Right lobe of liver (tissue), 6 donors: ENCODE measurements around the gene AK2. TPM values are rescaled to one million over a fixed set of nuclear protein-coding genes. Genes with fewer than 3 reads are reported as not detected.

ENCODE experiments used
- ATAC-seq, 4 donors: fragments of 200-7000 bp; cut with Tn5 transposase; one replicate each; pipeline ENCODE4 v1.9.1; 2020; ENCODE audit warnings: mild to moderate bottlenecking in 4 of 4, moderate library complexity in 4 of 4
- DNase-seq, 3 donors: peaks; one replicate each; pipeline ENCODE4 v3.0.0-alpha.2; 2020
- H3K27ac ChIP-seq, 3 donors: fragments of 200-600 bp; one replicate each; pipeline ENCODE4 v1.8.0; 2022
- H3K27me3 ChIP-seq, 2 donors: fragments of 200-600 bp; one replicate each; pipeline ENCODE4 v1.8.0; 2022
- H3K36me3 ChIP-seq, 4 donors: fragments of 200-600 bp; sonication (generic) in 1 of 4; one replicate each; pipeline versions ENCODE4 v1.5.1 to v1.8.0; 2017 to 2022; ENCODE audit warnings: control low read depth in 1 of 4
- H3K4me1 ChIP-seq, 4 donors: fragments of 200-600 bp; sonication (generic) in 1 of 4; one replicate each; pipeline versions ENCODE4 v1.5.1 to v1.8.0; 2017 to 2022; ENCODE audit warnings: control low read depth in 1 of 4
- H3K4me3 ChIP-seq, 3 donors: fragments of 200-600 bp; one replicate each; pipeline ENCODE4 v1.8.0; 2022
- H3K9me3 ChIP-seq, 4 donors: fragments of 200-600 bp; sonication (generic) in 1 of 4; one replicate each; pipeline versions ENCODE4 v1.5.1 to v1.8.0; 2017 to 2022; ENCODE audit warnings: control low read depth in 1 of 4
- POLR2A ChIP-seq: fragments of 450-650 bp; IDR thresholded peaks from one replicate; pipeline ENCODE4 v1.6.1; 2017; ENCODE audit warnings: antibody characterized with exemption, mild to moderate bottlenecking
- WGBS: methylation state at CpG from one replicate; pipeline ENCODE4 v1.1.6; 2018; ENCODE audit warnings: low coverage, low lambda C conversion rate; ENCODE audit not compliant: insufficient coverage; ENCODE audit errors: missing lambda C conversion rate; 5-methylcytosine and 5-hydroxymethylcytosine counted together
- intact Hi-C, 2 donors: fragments of 100-400 bp; cut with DNase I; formaldehyde crosslinking; loops; one replicate each; pipeline versions ENCODE4 v1.11.2 to v1.14.1; 2022
- total RNA-seq, 6 experiments: library from RNA; depleted of rRNA in 2 of 6; stranded (reverse); fragments of >200 nt in 2 of 6; fragmentation: NEBNext Ultra II Directional in 3 of 6; extraction: Animal tissue kit (Norgen Biotek cat#: 25700) in 3 of 6; gene quantifications; one replicate each; pipeline versions ENCODE4 v1.1.0 to v1.2.4, GENCODE V29; 2016 to 2023
- TF ChIP-seq, protein P1 (sequence below), 4 donors: fragments of 200-600 bp in 3 of 4; fragments of 450-650 bp in 1 of 4; IDR thresholded peaks; one replicate each; pipeline versions ENCODE4 v1.5.1 to v1.8.0; 2016 to 2022; ENCODE audit warnings: antibody characterized with exemption in 4 of 4, mild to moderate bottlenecking in 2 of 4
- donor health status: DM: no; HTN: yes; CAD: no.
- donor health status: DM: no; HTN: no; CAD: no.
- donor health status: DM: no; HTN: no; CAD: no.
- donor health status: DM: no; HTN: yes; CAD: no.
- donor health status: DM: no; HTN: yes; CAD: no.

Gene AK2
- total RNA-seq, 6 experiments from 2014 or later = 119 to 301 (median 130) TPM

DNA sequence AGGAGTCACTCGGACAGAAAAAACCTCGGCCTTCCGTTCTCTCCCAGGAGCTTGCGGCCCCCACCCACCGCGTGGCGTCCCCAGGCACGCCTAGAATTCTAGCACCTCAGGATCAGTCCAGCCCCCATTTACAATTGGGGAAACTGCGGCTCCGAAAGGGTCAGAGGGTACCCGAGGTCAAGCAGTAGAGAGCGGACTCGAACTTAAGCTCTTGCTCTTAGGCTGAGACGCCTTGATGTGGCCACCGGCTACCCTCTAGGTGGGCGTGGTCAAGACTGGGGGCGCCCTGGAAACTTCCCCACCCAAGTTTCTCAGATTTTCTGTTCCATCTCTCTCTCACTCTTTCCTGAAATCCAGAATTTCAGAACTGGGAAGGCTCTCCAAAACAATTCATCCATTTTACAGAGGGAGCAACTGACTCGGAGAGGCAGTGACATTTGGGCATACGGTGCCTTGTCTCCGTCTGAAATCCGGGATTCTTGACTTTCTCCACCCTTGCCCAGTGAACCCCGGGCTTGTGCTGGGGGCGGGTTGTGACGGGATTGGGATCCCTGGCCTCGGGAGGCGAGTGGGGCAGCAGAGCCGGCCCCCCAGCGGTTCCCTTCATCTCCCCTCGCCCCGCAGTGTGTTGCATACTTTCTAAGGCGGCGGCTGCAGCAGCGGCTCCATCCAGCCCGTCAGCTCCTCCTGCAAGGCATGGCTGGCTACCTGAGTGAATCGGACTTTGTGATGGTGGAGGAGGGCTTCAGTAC lies 45.0 kb upstream of the AK2 start:
- no peak for DNase-seq
- Histone ChIP-seq H3K36me3 (no peaks in the 10 kb centered on the region), H3K4me3 (peak overlapping the region; percentile 49 to 72 (median 67)), H3K27ac (no peak overlapping the region), H3K4me1 (peaks cover 0 to 17% (median 2%) of the 10 kb centered on the region in 4 donors), H3K9me3 (no peaks in the 10 kb centered on the region), H3K27me3 (no peaks in the 10 kb centered on the region)
- WGBS = 15% methylated on average over 12 of the region's 35 CpGs
- TF ChIP-seq, protein P1, sequence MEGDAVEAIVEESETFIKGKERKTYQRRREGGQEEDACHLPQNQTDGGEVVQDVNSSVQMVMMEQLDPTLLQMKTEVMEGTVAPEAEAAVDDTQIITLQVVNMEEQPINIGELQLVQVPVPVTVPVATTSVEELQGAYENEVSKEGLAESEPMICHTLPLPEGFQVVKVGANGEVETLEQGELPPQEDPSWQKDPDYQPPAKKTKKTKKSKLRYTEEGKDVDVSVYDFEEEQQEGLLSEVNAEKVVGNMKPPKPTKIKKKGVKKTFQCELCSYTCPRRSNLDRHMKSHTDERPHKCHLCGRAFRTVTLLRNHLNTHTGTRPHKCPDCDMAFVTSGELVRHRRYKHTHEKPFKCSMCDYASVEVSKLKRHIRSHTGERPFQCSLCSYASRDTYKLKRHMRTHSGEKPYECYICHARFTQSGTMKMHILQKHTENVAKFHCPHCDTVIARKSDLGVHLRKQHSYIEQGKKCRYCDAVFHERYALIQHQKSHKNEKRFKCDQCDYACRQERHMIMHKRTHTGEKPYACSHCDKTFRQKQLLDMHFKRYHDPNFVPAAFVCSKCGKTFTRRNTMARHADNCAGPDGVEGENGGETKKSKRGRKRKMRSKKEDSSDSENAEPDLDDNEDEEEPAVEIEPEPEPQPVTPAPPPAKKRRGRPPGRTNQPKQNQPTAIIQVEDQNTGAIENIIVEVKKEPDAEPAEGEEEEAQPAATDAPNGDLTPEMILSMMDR (IDR thresholded peaks at IDR 0.05) = no peak
- no peak for TF ChIP-seq POLR2A
- intact Hi-C loops = no loop called here
- ATAC-seq = no peak

DNA sequence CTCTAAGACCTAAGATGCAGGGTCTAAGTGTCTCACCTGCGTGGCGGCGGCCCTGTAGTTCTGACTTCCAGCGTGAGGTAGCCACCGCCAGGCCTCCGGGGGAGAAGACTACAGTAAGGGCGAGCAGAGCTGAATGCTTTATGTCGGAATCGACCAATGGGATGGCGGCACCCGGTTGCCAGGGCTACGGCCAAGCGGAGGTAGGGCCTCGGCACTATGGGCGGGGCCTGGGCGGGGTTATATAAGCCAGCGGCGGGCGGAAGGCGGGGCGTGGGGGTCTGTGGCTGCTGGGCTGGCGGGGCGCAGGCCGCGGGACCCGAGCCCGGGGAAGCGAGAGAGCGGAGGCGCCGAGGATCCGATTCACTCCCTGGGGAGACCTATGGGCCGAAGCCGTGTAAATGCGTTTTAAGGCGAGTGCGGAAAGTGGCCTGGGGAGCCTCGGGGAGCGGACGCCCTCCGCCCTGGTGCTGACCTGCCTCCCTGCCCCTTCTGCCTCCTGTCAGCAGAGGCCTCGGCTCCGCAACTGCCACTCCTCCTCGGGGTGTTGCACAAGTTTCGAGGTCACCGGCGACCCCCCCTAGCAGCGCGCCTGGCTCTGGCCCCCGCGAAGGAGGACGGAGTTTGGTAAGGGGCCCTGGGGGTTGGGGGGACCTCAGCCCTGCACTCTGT lies 44.3 kb upstream of the AK2 start, which contains the start of gene AZIN2:
AZIN2 (plus strand) TSS at position 269 of the 669 bp plus-strand sequence. CDS start 1,097 bp downstream, outside the sequence.
- Histone ChIP-seq H3K27me3 (no peaks in the 10 kb centered on the region), H3K27ac (no peak within 1 kb of the TSS), H3K36me3 (no peaks in the 10 kb centered on the region), H3K4me3 (peak within 1 kb of the TSS; percentile 49 to 72 (median 67)), H3K9me3 (no peaks in the 10 kb centered on the region), H3K4me1 (peaks cover 0 to 17% (median 2%) of the 10 kb centered on the region in 4 donors)
- TF ChIP-seq POLR2A = peak; percentile 79
- TF ChIP-seq, protein P1 (IDR thresholded peaks at IDR 0.05) = no peak
- intact Hi-C loops = no loop called here
- peak; percentile 97 to 99 (median 98) for ATAC-seq
- DNase-seq = peak; percentile 96 to 97 (median 97)
- 2% methylated on average over 17 of the region's 52 CpGs for WGBS

DNA sequence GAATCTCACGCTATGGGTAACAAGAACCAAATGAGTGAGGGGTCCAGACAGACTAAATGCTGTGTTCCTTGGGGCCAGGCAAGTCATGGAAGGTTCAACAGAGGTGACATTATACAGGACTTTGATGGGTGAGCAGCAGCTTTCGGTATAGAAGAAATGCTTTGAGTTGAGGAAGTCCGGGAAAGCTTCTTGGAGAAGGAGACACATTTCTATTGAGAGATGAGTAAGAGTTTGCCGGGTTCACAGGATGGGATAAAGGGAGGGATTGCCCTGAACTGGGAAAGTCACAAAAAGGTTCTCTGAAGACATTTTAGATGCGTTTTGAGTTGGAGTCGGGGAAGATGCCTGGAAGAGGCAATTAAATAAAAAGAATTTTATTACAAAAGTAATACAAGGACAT lies 43.7 kb upstream of the AK2 start:
- peaks cover 0 to 11% (median 2%) of the 10 kb centered on the region in 4 donors for H3K4me1 ChIP-seq
- intact Hi-C loops = no loop called here
- H3K27ac ChIP-seq = no peak overlapping the region
- TF ChIP-seq, protein P1 (IDR thresholded peaks at IDR 0.05) = no peak
- TF ChIP-seq POLR2A = no peak
- DNase-seq (no peak), ATAC-seq (no peak)
- no peaks in the 10 kb centered on the region for H3K27me3 ChIP-seq
- whole genome bisulfite sequencing = 65% methylated on average over 6 of the region's 6 CpGs
- H3K9me3 ChIP-seq = no peaks in the 10 kb centered on the region
- peak overlapping the region; percentile 49 to 72 (median 67) for H3K4me3 ChIP-seq
- H3K36me3 ChIP-seq = no peaks in the 10 kb centered on the region

DNA sequence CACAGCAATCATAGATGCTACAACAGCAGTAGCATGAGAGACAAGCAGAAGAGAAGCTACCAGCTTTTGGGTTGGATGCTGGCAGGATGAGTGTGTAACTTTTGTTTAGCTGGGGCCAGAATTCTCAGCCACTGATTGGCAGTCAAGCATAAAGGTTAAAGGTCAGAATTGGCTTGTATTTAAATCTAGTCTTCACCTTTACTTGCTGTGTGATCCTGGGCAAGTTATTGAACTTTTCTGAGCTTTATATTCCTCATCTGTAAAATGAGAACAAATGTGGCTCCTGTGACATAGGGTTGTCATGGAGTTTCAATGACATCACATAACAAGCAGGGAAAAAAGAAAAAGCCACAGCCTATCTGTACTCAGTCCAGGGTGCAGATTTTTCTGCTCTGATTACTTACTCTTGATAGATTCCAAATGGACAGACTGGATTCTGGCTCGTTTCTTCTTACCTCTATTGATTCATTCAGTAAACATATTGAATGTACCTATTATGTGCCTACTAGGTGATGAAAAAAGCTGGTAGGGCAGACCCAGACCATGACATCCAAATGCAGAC lies 41.4 kb upstream of the AK2 start:
- TF ChIP-seq, protein P1 (IDR thresholded peaks at IDR 0.05) = no peak
- no peak for TF ChIP-seq POLR2A
- Histone ChIP-seq H3K27ac (no peak overlapping the region), H3K36me3 (no peaks in the 10 kb centered on the region), H3K4me1 (peaks cover 0 to 10% (median 2%) of the 10 kb centered on the region in 4 donors), H3K9me3 (no peaks in the 10 kb centered on the region), H3K4me3 (no peak overlapping the region), H3K27me3 (no peaks in the 10 kb centered on the region)
- WGBS = 24% methylated on average over 1 of the region's 1 CpG
- intact Hi-C loops = no loop called here
- no peak for ATAC-seq
- DNase-seq = no peak
